GM23338 (cell line): ENCODE measurements around the gene TP53BP1. TPM values are rescaled to one million over a fixed set of nuclear protein-coding genes. Genes with fewer than 3 reads are reported as not detected.

Experiments used
- ATAC-seq: fragments of 200-7000 bp; cut with Tn5 transposase; 3 replicates; pipeline ENCODE4 v1.9.1; 2020
- DNase-seq: peaks from one replicate; pipeline ENCODE4 v3.0.0-alpha.2; 2015; ENCODE audit warnings: low spot score
- H2AFZ ChIP-seq: fragments of 200-600 bp; sonication (generic); 2 replicates; pipeline ENCODE4 v1.8.0; 2016; ENCODE audit warnings: antibody characterized with exemption, mild to moderate bottlenecking, moderate library complexity
- H3F3A ChIP-seq: fragments of 200-600 bp; sonication (generic); replicated peaks from 2 replicates; pipeline ENCODE4 v1.8.0; 2017; ENCODE audit warnings: antibody characterized with exemption, mixed run types, low read depth
- H3K27ac ChIP-seq: fragments of 200-600 bp; sonication (generic); 2 replicates; pipeline ENCODE4 v1.6.1; 2016; ENCODE audit warnings: low read depth
- H3K27me3 ChIP-seq: fragments of 200-600 bp; sonication (generic); 2 replicates; pipeline ENCODE4 v1.8.0; 2016; ENCODE audit warnings: mild to moderate bottlenecking, mixed run types, moderate library complexity; ENCODE audit not compliant: insufficient read depth
- H3K36me3 ChIP-seq: fragments of 200-600 bp; sonication (generic); 2 replicates; pipeline ENCODE4 v1.8.0; 2016; ENCODE audit warnings: mild to moderate bottlenecking; ENCODE audit not compliant: insufficient read depth
- H3K4me1 ChIP-seq: fragments of 200-600 bp; sonication (generic); 2 replicates; pipeline ENCODE4 v1.8.0; 2016; ENCODE audit warnings: mild to moderate bottlenecking, moderate library complexity; ENCODE audit not compliant: insufficient read depth
- H3K4me2 ChIP-seq: fragments of 200-600 bp; sonication (generic); 2 replicates; pipeline ENCODE4 v1.7.1; 2017; ENCODE audit warnings: mixed run types
- H3K4me3 ChIP-seq: fragments of 200-600 bp; sonication (generic); 2 replicates; pipeline ENCODE4 v1.6.1; 2016; ENCODE audit warnings: mixed run types
- H3K79me2 ChIP-seq: fragments of 200-600 bp; sonication (generic); replicated peaks from 2 replicates; pipeline ENCODE4 v1.8.0; 2017; ENCODE audit warnings: mild to moderate bottlenecking; ENCODE audit not compliant: insufficient read depth
- H3K9me2 ChIP-seq: fragments of 200-600 bp; sonication (generic); 2 replicates; pipeline ENCODE4 v1.8.0; 2017; ENCODE audit not compliant: insufficient read depth
- H4K20me1 ChIP-seq: fragments of 200-600 bp; sonication (generic); replicated peaks from 2 replicates; pipeline ENCODE4 v1.8.0; 2017; ENCODE audit warnings: mild to moderate bottlenecking; ENCODE audit not compliant: insufficient read depth
- H3K27ac Mint-ChIP-seq: 2 replicates; pipeline ENCODE4 v1.8.0; 2020; ENCODE audit warnings: inconsistent platforms, mild to moderate bottlenecking, moderate library complexity, mixed read lengths
- H3K27me3 Mint-ChIP-seq: 3 replicates; pipeline ENCODE4 v1.8.0; 2022; ENCODE audit warnings: low read depth, mild to moderate bottlenecking, moderate library complexity, mixed read lengths, inconsistent platforms; ENCODE audit not compliant: insufficient read depth, poor library complexity
- H3K36me3 Mint-ChIP-seq: 3 replicates; pipeline ENCODE4 v1.8.0; 2021; ENCODE audit warnings: low read depth, mild to moderate bottlenecking, inconsistent platforms, moderate library complexity, mixed read lengths
- H3K4me1 Mint-ChIP-seq: 3 replicates; pipeline ENCODE4 v1.8.0; 2020; ENCODE audit warnings: mild to moderate bottlenecking, inconsistent platforms, mixed read lengths
- H3K4me3 Mint-ChIP-seq: 3 replicates; pipeline ENCODE4 v1.8.0; 2021; ENCODE audit warnings: moderate library complexity, mild to moderate bottlenecking, inconsistent platforms, mixed read lengths
- H3K9me3 Mint-ChIP-seq: 3 replicates; pipeline ENCODE4 v1.8.0; 2020; ENCODE audit warnings: moderate library complexity, mild to moderate bottlenecking, inconsistent platforms, mixed read lengths
- CREB1 ChIP-seq: fragments of 250-450 bp; sonication (Bioruptor Pico); IDR thresholded peaks from 2 replicates; pipeline ENCODE4 v1.5.0; 2020; ENCODE audit warnings: low read depth, mild to moderate bottlenecking, moderate library complexity
- CTCF ChIP-seq, 2 experiments: fragments of 200-600 bp in 1 of 2; sonication (generic) in 1 of 2; conservative IDR thresholded peaks; 2 replicates each; pipeline versions ENCODE4 v1.5.1 to v1.6.1; 2016 to 2017; ENCODE audit warnings: antibody characterized with exemption in 2 of 2, low read depth in 2 of 2, mild to moderate bottlenecking in 2 of 2, moderate library complexity in 1 of 2
- EZH2 ChIP-seq: fragments of 200-600 bp; sonication (generic); IDR thresholded peaks from one replicate; pipeline ENCODE4 v1.8.0; 2017; ENCODE audit warnings: antibody characterized with exemption, mild to moderate bottlenecking, low read depth; ENCODE audit not compliant: unreplicated experiment
- NANOG ChIP-seq: IDR thresholded peaks from 2 replicates; pipeline ENCODE4 v1.6.1; 2016; ENCODE audit warnings: antibody characterized with exemption, borderline replicate concordance
- REST ChIP-seq: IDR thresholded peaks from one replicate; pipeline ENCODE4 v1.6.1; 2018; ENCODE audit warnings: antibody characterized with exemption; ENCODE audit not compliant: unreplicated experiment
- ZNF114 ChIP-seq: fragments of 250-450 bp; sonication (Bioruptor Pico); IDR thresholded peaks from 2 replicates; pipeline ENCODE4 v1.5.0; 2020; ENCODE audit warnings: mild to moderate bottlenecking, moderate library complexity
- ZNF331 ChIP-seq: fragments of 250-450 bp; sonication (Bioruptor Pico); IDR thresholded peaks from 2 replicates; pipeline ENCODE4 v1.5.0; 2020; ENCODE audit warnings: low read depth, mild to moderate bottlenecking, moderate library complexity
- ZNF462 ChIP-seq: fragments of 250-450 bp; sonication (Bioruptor Pico); IDR thresholded peaks from 2 replicates; pipeline ENCODE4 v1.5.0; 2020; ENCODE audit warnings: mild to moderate bottlenecking, moderate library complexity
- polyA plus RNA-seq: library from polyadenylated mRNA; unstranded; fragments of >200 nt; fragmentation: Nextera tagmentation; extraction: Ambion mirVana; gene quantifications from 2 replicates; pipeline ENCODE4 v1.2.1, GENCODE V29; 2016
- total RNA-seq: library from RNA; depleted of rRNA; stranded (reverse); fragments of >200 nt; shearing (Covaris generic); gene quantifications from 2 replicates; pipeline ENCODE4 v1.2.3, GENCODE V29; 2014

TP53BP1 gene
- total and polyA plus RNA-seq, 2 experiments from 2014 or later, result 17.7 to 81.3 TPM

GRCh38 chr15:43378601-43379000 is 114.4 kb downstream of the TP53BP1 start:
- TF ChIP-seq EZH2 (no peak), CTCF (conservative IDR thresholded peaks at IDR 0.05; ENCODE audit: low read depth in 2 of 2) (no peak), ZNF462 (CRISPR knock-in tag) (no peak), ZNF114 (CRISPR knock-in tag) (no peak), ZNF331 (no peak), CREB1 (no peak), REST (no peak), NANOG (no peak)
- DNase-seq, result no peak
- peaks cover 48% of the 10 kb centered on the region for H3K36me3 Mint-ChIP-seq
- Histone ChIP-seq H3K27ac (no peak overlapping the region), H3K79me2 (peaks cover 5% of the 10 kb centered on the region), H3K4me3 (no peak overlapping the region), H3K4me2 (no peak overlapping the region), H4K20me1 (0 out of 2 replicates have a peak, but pooled peaks cover 6% of the 10 kb centered on the region), H3K36me3 (peaks cover 35% of the 10 kb centered on the region), H2AFZ (no peak overlapping the region), H3F3A (no peaks in the 10 kb centered on the region), H3K4me1 (no peaks in the 10 kb centered on the region), H3K27me3 (no peaks in the 10 kb centered on the region), H3K9me2 (no peaks in the 10 kb centered on the region)
- H3K27me3 Mint-ChIP-seq, result no peaks in the 10 kb centered on the region
- no peaks in the 10 kb centered on the region for H3K4me1 Mint-ChIP-seq
- no peak overlapping the region for H3K27ac Mint-ChIP-seq
- no peak overlapping the region for H3K4me3 Mint-ChIP-seq
- no peaks in the 10 kb centered on the region for H3K9me3 Mint-ChIP-seq
- ATAC-seq, result no peak
